Breast epithelium (tissue), 4 donors: ENCODE data around the gene COL9A3. TPM values are rescaled to one million over a fixed set of nuclear protein-coding genes. Genes with fewer than 3 reads are reported as not detected.

Source experiments
- DNase-seq, 2 donors: peaks; one replicate each; pipeline ENCODE4 v3.0.0-alpha.2; 2019; ENCODE audit warnings: low spot score in 2 of 2
- H3K27ac ChIP-seq, 2 donors: fragments of 200-600 bp; sonication (generic) in 1 of 2; one replicate each; pipeline ENCODE4 v1.5.1; 2016 to 2019; ENCODE audit warnings: mild to moderate bottlenecking in 1 of 2
- H3K27me3 ChIP-seq, 2 donors: fragments of 200-600 bp; sonication (generic) in 1 of 2; one replicate each; pipeline versions ENCODE4 v1.5.1 to v1.6.0; 2017 to 2019; ENCODE audit warnings: control low read depth in 1 of 2, mild to moderate bottlenecking in 1 of 2
- H3K36me3 ChIP-seq: fragments of 200-600 bp; one replicate; pipeline ENCODE4 v1.5.1; 2019
- H3K4me1 ChIP-seq, 2 donors: fragments of 200-600 bp; sonication (generic); one replicate each; pipeline ENCODE4 v1.5.1; 2016 to 2019; ENCODE audit warnings: control low read depth in 1 of 2
- H3K4me3 ChIP-seq, 3 donors: fragments of 200-600 bp; sonication (generic); 1 replicate in 2 of 3; 2 replicates in 1 of 3; pipeline ENCODE4 v1.5.1; 2016 to 2019; ENCODE audit warnings: mild to moderate bottlenecking in 3 of 3, moderate library complexity in 2 of 3
- H3K9me3 ChIP-seq, 2 donors: fragments of 200-600 bp; sonication (generic) in 1 of 2; one replicate each; pipeline ENCODE4 v1.5.1; 2016 to 2019; ENCODE audit warnings: control low read depth in 1 of 2
- CTCF ChIP-seq, 3 donors: fragments of 450-650 bp; IDR thresholded peaks; one replicate each; pipeline ENCODE4 v1.5.1; 2016 to 2017; ENCODE audit warnings: antibody characterized with exemption in 3 of 3, mild to moderate bottlenecking in 3 of 3, moderate library complexity in 3 of 3
- POLR2A ChIP-seq: fragments of 450-650 bp; IDR thresholded peaks from one replicate; pipeline ENCODE4 v1.6.1; 2016; ENCODE audit warnings: antibody characterized with exemption, mild to moderate bottlenecking, moderate library complexity
- POLR2AphosphoS5 ChIP-seq, 3 donors: sonication (generic); formaldehyde crosslinking; IDR thresholded peaks; one replicate each; pipeline ENCODE4 v1.6.1; 2017; ENCODE audit warnings: antibody characterized with exemption in 3 of 3
- intact Hi-C: fragments of 100-400 bp; cut with DNase I; formaldehyde crosslinking; loops from one replicate; pipeline ENCODE4 v1.15.1; 2023; ENCODE audit warnings: low total_unique reads
- total RNA-seq, 3 donors: library from RNA; depleted of rRNA; stranded (reverse); fragments of >200 nt; gene quantifications; one replicate each; pipeline ENCODE4 v1.1.0, GENCODE V29; 2016

The COL9A3 gene
- total RNA-seq, 3 donors from 2014 or later = 0.16 to 10.2 (median 5.0) TPM

GRCh38 chr20:62776035-62776691, 40.7 kb upstream of the COL9A3 start:
- Histone ChIP-seq H3K36me3 (no peaks in the 10 kb centered on the region), H3K27me3 (peaks cover 0 to 48% of the 10 kb centered on the region in 2 donors), H3K27ac (no peak overlapping the region), H3K4me1 (no peaks in the 10 kb centered on the region), H3K9me3 (no peaks in the 10 kb centered on the region), H3K4me3 (no peak overlapping the region)
- TF ChIP-seq POLR2A (no peak), POLR2AphosphoS5 (IDR thresholded peaks at IDR 0.05) (no peak), CTCF (IDR thresholded peaks at IDR 0.05) (no peak)
- no peak for DNase-seq
- intact Hi-C loops = loop anchor here (5.0 kb wide), 1 partner anchor 631 kb away; no protein-coding TSS in a partner anchor

GRCh38 chr20:62776692-62777527, 39.9 kb upstream of the COL9A3 start:
- H3K4me3 ChIP-seq = no peak overlapping the region
- no peak for TF ChIP-seq POLR2AphosphoS5 (IDR thresholded peaks at IDR 0.05)
- no peak for TF ChIP-seq POLR2A
- TF ChIP-seq CTCF (IDR thresholded peaks at IDR 0.05) = no peak
- no peaks in the 10 kb centered on the region for H3K9me3 ChIP-seq
- H3K27me3 ChIP-seq = peaks cover 0 to 41% of the 10 kb centered on the region in 2 donors
- intact Hi-C loops = loop anchor here (5.0 kb wide), 1 partner anchor 630 kb away; no protein-coding TSS in a partner anchor
- H3K4me1 ChIP-seq = no peaks in the 10 kb centered on the region
- H3K36me3 ChIP-seq = no peaks in the 10 kb centered on the region
- no peak for DNase-seq
- no peak overlapping the region for H3K27ac ChIP-seq

DNA sequence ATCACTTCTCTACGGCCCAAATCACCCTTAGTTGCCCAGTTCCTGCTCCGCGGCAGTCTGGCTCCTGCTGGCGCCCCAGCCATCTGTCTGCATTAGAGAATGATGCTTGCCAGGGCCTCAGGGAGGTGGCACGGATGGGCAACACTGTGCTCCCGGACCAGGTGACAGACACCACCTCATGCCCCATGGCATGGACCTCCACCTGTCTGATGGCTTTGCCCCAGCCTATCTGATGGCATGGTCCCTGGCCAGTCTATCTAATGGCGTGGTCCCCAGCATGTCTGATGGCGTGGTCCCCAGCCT, 39.4 kb upstream of the COL9A3 start:
- Histone ChIP-seq H3K27me3 (peaks cover 0 to 36% of the 10 kb centered on the region in 2 donors), H3K4me3 (no peak overlapping the region), H3K9me3 (no peaks in the 10 kb centered on the region), H3K36me3 (no peaks in the 10 kb centered on the region), H3K27ac (no peak overlapping the region), H3K4me1 (no peaks in the 10 kb centered on the region)
- DNase-seq = no peak
- TF ChIP-seq POLR2AphosphoS5 (IDR thresholded peaks at IDR 0.05) (no peak), CTCF (IDR thresholded peaks at IDR 0.05) (no peak), POLR2A (no peak)
- intact Hi-C loops = loop anchor here (5.0 kb wide), 1 partner anchor 630 kb away; no protein-coding TSS in a partner anchor

DNA sequence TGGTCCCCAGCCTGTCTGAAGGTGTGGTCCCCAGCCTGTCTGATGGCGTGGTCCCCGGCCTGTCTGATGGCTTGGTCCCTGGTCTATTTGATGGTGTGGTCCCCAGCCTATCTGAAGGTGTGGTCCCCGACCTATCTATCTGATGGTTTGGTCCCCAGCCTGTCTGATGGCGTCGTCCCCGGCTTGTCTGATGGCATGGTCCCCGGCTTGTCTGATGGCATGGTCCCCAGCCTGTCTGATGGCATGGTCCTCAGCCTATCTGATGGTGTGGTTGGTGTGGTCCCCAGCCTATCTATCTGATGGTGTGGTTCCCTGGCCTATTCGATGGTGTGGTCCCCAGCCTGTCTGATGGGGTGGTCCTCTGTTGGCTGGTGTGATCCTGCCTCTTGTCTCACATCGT, 38.8 kb upstream of the COL9A3 start:
- intact Hi-C loops = loop anchor here (5.0 kb wide), 1 partner anchor 629 kb away; no protein-coding TSS in a partner anchor

More for the DNA sequence above, 38.8 kb upstream of the COL9A3 start:
- Histone ChIP-seq H3K4me1 (no peaks in the 10 kb centered on the region), H3K36me3 (no peaks in the 10 kb centered on the region), H3K27ac (no peak overlapping the region), H3K27me3 (peaks cover 0 to 36% of the 10 kb centered on the region in 2 donors), H3K4me3 (no peak overlapping the region), H3K9me3 (no peaks in the 10 kb centered on the region)
- DNase-seq = no peak
- TF ChIP-seq CTCF (IDR thresholded peaks at IDR 0.05) = no peak
